HG03439 (cell line): ENCODE measurements around the gene CNTNAP5.

Experiments
- ATAC-seq: cut with Tn5 transposase; IDR thresholded peaks from one replicate; pipeline ENCODE4 v1.9.1; 2021; ENCODE audit warnings: mild to moderate bottlenecking, moderate library complexity; ENCODE audit not compliant: unreplicated experiment

CNTNAP5 gene

DNA sequence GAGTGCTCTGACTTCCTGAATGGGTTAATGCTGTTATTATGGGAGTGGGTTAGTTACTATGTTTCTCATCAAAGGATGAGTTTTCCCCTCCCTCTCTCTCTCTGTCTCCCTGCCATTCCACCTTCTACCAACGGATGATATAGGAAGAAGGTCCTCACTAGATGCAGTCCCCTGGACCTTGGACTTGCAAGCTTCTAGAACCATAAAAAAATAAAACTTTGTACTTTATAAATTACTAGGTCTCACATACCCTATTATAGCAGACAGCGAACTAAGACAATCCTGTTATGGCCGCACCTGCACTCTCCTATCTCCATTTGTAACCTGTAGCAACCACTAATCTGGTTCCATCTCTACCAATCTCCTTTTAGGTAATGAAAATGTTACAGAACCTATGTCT lies 564.9 kb downstream of the CNTNAP5 start:
- no peak for ATAC-seq

DNA sequence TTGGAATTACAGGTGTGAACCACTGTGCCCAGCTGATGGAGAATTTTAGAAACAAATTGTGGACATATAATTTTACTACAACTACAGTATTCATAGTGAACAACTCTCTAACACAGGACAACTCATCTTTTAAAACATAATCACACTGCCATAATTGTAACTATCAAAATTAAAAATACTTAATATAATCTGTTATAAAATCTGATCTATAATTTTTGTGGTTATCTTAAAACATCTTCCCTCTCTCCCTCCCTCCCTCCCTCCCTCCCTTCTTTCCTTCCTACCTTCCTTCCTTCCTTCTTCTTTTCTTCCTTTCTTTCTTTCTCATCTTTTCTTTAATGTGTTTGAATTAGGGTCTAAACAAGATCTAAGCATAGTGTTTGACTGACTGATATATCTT lies 577.7 kb downstream of the CNTNAP5 start:
- ATAC-seq: no peak

DNA sequence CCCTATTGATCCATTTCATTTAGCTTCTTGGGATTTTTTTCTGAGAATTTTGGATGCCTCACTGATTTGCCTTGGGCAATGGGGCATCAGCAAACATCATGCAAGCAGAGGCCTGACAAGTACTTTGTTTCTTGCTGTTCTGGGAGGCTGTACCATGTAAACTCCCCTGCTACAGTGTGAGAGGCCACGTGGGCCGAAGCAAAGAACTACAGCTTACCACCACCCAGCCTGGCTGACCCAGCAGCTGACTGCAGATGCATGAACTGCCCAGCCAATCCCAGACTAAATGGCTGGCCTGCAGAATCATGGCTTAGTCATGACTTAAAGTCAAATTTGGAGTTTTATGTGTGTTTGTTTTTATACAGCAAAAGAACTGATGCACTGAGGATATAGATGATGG lies 579.9 kb downstream of the CNTNAP5 start:
- no peak for ATAC-seq

DNA sequence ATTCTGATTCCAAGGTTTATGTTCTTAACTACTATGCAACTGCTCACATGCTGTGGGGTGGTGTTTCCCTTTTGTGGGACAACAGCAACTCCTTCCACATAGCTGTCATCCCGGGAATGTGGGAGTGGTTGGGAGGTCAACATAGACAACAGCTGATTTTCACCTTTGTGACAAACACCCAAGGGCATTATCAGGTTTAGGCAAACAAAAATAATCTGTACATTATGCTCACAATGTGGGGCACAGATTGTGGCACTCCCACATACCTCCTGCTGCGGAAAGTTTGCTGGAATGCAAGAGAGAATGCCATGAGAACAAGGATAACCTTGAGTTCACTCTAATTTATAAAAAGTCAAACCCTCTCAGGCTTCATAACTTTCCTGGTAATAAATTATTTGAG lies 582.6 kb downstream of the CNTNAP5 start:
- no peak for ATAC-seq

DNA sequence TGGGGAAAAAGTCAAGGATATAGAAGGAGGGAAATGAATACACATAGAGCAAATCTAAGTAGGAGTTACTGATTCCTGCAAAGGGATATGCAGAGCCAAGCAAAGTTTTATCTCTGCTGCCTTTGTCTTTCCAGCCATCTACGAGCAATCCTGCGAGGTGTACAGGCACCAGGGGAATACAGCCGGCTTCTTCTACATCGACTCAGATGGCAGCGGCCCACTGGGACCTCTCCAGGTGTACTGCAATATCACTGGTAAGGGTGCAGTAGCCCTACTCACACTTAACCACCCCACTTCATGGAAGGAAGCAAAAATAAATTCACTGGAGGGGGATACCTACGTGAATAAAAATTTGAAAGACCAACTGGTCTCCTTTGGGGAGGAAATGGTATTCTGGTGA lies 584.6 kb downstream of the CNTNAP5 start:
- no peak for ATAC-seq

DNA sequence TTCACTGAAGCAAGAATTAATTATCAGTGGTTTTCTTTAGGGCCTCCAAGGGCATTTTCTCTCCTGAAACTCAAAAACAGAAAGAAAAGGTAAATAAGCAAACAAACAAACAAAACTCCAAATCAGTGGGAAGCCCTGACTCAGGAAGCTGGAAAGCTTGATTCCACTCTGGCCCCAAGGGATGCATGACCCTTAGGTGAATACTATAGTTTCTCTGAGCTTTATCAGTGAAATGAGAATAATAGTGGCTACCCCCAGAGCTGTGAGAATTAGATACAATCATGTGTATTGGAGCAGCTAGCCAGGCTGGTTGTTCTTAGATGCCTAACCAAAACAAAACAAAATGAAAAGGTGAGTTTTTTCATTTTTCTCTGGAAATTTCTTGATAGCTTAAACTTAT lies 585.1 kb downstream of the CNTNAP5 start:
- ATAC-seq: no peak

DNA sequence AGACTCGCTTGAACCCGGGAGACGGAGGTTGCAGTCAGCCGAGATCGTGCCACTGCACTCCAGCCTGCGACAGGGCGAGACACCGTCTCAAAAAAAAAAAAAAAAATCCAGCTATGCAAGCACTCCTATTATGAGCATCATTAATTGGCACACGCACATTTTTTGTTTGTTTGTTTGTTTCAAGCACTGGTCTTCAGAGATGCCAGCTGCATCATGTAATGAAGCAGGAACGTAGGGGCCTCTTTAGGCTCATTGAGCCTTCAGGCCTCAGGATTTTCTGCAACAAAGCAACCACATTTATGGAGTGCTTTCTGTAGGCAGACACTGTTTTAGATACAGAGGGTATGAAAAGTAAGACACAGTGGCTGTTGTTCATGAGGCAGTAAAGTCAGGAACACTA lies 585.8 kb downstream of the CNTNAP5 start:
- ATAC-seq: no peak

DNA sequence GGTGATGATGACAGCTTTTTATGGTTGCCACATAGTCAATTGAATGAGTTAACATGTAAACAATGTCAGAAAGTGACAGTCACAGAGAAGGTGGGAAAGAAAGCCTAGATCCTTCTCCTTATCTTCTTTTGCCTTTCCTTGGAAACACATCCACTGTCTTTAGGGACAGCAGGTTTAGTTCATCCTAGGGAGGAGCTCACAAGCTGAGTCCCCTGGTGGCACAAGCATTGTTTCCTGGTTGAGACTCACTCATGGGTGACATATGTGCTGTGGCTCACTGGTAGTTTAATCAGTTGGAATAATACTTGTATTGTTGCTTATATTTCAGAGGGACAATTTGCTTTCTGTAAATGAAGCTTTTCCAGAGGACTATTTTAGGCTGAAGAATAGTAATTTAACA lies 598.5 kb downstream of the CNTNAP5 start:
- ATAC-seq: no peak

DNA sequence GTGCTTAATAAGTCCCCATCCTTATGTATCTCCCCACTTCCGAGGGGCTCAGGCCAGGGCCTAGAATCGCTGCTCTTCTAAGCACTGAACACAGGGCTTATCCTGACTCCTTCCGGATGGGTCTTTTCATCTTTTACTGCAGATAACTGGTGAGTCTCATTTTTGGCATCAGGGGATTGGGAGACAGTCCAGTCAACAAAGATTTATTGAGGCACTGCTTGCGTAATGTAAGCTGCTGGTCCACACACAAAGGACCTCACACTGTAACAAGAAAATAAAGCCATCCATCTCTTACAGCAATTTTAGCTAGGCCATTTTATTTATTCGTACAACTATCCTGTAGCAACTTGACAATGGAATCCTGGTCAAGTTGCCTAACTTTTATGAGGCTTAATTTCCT lies 600.5 kb downstream of the CNTNAP5 start:
- ATAC-seq: no peak

DNA sequence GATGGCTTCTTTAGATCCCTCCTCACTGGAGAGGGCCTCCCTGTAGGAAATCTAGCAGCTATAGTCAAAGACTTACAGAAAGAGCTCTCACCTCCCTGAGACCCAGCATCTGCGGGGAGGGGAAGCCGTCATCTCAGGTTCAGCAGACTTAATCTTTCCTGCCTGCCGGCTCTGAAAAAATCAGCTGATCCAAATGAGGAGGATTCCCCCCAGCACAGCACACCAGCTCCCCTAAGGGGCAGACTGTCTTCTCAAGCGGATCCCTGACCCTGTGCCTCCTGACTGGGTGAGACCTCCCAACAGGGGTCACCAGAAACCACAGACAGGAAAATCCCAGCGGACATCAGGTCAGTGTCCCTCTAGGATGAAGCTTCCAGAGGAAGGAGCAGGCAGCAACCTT lies 601.9 kb downstream of the CNTNAP5 start:
- no peak for ATAC-seq

DNA sequence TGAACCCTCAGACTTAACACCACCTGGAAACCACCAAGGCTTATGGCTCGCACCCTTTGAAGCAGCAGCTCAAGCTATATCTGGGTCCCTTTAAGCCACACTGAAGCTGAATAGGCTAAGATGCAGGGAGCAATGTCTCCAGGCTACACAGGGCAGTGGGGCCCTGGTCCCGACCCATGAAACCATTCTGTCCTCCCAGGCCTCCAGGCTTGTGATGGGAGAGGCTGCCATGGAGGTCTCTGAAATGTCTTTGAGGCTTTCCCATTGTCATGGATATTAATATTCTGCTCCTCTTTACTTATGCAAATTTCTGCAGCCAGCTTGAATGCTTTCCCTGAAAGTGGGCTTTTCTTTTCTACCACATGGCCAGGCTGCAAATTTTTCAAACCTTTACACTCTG lies 608.7 kb downstream of the CNTNAP5 start:
- ATAC-seq: no peak

DNA sequence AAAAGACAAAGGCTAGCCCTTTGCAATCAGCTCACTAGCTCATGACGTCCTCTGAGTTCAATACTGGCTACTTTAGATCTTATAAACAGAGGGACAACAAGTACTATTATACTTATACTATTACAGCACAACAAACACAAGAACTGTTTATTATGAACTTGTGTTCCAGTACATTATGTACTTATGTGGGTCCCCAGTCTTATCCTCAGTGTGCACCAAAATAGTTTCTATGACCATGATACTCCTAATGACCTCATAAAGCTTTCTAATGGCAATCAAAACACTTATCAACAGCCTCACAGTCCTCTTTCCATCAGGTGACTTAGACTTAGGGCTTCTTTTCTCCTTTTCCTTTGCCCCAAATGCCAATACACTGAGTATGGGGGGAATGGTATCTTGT lies 614.4 kb downstream of the CNTNAP5 start:
- ATAC-seq: no peak

DNA sequence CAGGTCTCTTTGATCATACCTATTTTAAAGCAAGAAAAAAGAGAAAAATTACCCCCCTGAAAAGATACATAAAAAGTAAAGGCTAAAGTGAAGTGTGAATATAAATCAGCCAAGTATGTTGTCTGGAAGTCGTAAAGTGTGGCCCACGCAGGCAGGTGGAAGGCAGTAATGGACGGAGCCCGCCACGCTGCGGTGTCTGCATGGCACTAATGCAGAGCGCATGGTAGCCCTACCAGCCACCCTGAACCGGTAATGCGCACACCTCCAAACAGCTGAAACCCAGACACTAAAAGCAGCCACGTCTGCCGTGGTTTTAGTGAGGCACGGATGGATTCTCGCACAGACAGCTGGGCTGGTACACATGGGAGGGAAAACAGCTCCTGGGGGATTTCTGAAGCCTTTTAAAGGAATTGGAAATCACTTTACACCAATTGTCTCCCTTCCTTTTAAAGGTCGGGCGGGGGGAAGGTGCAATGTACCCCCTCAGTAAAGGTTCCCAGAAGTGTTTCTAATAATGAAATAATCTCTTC lies 615.2 kb downstream of the CNTNAP5 start:
- no peak for ATAC-seq

DNA sequence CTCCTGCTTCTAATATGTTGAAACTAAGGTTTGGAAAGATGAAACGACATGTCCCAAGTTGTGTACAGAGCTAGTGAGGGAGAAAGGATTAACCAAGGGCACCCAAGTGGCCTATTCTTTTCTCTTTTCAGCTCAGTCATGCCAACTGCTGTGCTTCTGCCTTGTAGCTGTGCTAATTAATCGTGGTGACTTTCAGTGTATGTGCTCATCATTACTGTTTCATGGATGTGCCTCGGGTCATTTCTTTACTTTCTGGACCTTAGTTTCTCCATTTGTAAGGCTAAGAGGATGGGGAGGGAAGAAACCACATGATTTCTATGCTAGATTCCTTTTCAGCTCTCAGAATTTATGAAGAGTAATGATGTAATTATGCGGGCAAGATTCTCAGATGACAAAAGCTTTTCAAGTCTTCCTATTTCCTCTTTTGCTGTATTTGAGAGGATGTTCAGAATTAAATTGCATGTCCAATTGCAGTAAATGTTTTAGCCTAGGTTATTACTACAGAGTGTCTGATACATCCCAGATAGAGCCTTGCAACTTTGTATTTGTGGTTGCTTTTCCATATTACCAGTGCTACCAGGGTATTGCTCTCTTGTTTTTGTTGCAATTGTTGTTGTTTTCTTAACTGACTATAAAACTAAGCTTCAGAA lies 621.2 kb downstream of the CNTNAP5 start:
- ATAC-seq: no peak

DNA sequence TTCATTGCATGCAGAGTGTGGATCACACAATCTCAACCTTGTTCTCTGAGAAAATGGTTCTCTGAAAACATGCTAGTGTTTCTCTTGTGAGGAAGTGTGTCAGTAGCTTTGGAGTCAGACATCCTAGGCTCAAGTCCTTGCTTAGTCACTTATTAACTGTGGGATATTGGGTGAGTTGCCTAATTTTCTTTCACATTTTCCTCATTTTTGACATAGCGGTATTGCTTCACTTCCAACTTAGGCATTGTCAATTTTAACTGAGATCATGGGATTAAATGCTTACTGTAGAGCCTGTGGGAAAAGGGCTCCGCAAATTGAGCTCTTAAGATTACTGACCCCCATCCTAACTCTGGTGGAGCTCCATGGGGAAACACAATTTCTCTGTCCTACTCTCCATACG lies 622.2 kb downstream of the CNTNAP5 start:
- ATAC-seq: no peak

DNA sequence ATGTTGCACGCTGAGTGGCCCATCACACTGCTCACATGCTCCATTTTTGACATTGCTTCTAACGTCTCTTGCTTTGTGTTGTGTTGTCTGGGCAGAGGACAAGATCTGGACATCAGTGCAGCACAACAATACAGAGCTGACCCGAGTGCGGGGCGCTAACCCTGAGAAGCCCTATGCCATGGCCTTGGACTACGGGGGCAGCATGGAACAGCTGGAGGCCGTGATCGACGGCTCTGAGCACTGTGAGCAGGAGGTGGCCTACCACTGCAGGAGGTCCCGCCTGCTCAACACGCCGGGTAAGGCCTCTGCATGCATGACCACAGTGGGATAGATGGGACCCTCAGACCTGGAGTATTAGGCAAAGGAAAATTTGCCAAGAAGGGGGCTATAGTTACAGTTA lies 622.6 kb downstream of the CNTNAP5 start:
- no peak for ATAC-seq

DNA sequence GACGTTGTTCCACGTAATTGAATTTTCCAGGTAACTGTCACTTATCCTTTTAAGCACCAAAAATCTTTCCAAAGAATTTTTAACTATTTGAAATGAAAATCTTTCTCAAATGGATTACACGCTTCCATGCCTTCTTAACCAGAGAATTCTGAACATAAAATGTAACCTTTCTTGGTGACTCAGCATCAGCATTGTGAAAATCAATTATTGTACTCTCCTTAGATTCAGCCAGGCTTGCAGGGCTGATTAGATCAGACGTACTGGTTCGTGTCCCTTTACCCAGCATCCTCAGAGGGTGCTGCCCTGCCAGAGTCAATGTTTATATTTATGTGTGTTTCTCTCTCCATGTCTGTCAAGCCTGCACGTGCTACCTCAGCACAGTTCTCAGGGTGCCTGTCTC lies 623.9 kb downstream of the CNTNAP5 start:
- no peak for ATAC-seq

DNA sequence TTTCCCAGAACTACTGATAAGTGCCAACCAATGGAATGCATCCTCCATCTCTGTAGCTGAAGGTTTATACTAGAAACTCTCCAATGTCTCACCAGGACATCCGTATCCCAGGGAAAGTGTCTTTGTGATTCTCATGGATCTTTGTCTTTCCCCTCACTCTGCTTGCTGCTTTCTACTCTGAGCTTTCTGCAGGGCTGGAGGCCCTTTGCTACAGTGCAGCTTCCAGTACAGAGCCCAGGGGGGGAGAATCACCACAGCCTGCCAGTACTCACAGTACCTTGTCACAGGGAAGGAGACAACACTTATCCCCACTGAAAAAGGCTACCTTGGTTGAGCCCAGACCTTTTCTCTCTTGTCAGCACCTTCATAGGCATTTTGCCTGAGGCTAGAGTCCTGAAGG lies 627.0 kb downstream of the CNTNAP5 start:
- no peak for ATAC-seq

DNA sequence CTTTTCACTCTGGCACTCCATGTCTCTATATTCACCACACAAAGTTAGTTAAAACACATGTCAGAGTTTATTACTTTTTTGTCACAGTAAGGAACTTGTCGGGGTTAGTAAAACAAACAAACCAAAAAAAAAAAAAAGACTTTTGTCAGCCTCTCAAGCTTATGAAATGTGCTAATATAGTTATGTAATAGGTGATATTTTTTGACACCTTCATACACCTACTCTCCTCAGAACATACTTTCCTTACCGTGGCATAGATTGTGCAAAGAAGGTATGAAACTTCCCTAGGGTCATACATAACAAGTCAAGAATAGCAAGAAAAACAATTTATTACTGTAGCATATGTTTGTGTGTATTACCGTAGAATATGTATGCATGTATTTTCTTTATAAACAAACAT lies 633.3 kb downstream of the CNTNAP5 start:
- no peak for ATAC-seq

DNA sequence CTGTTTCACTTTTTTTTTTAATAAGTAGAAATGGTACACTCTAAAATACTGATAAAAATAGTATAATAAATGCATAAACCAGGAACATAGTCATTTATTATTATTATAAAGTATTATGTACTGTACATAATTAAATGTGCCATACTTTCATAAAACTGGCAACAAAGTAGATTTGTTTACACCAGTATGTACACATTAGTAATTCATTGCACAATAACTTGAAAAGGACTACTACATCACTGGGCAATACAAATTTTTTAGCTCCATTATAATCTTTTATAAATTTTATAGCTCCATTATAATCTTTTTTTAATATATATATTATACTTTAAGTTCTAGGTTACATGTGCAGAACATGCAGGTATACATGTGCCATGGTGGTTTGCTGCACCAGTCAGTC lies 636.5 kb downstream of the CNTNAP5 start:
- ATAC-seq: no peak

DNA sequence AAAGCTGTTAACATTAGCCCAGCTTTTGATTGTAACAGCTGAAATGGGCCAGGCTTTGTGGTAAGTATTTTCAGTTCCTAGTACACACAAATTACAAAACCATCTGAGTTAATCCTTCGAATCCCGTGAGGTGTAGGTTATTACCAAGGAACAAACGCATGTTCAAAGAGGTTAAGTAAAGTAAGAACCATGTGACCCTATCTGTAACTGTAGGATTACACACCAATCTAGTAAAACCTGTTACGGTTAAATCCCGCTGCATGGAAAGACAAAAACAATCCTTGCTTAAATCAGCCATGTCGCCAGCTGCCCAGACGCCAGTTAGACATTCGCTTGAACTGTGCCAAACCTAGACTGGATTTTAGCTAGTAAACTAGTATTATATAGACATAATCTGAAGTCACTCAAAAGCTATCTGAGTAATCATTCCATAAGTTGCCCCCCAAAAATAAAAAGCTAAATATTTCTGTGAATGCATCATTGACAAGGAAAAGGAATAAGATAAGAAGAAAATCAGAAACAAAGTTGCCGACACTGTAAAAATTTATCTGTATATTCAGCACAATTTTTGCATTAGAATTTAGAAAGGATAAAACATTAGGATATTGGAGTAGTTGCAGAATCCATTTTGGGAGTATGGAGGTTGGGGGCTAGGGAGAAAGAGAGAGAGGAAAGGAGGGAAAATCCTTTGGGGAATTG lies 638.0 kb downstream of the CNTNAP5 start:
- ATAC-seq: no peak

DNA sequence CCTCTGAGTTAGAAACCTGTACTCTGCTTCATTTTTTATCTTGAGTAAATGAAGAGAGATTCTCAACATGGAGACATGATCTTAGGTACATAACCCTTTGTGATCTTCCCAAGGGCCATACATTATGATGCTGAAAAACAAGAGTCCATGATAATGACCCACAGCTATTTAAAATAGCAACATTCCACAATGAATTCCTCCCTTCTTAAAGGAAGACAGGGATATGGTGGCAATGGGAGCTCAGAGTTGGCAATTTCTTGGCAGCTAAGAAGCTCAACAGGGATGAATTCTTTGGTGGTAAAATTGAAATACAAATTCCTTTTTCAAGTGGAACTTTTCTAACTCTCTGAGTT lies 638.5 kb downstream of the CNTNAP5 start:
- ATAC-seq: no peak

DNA sequence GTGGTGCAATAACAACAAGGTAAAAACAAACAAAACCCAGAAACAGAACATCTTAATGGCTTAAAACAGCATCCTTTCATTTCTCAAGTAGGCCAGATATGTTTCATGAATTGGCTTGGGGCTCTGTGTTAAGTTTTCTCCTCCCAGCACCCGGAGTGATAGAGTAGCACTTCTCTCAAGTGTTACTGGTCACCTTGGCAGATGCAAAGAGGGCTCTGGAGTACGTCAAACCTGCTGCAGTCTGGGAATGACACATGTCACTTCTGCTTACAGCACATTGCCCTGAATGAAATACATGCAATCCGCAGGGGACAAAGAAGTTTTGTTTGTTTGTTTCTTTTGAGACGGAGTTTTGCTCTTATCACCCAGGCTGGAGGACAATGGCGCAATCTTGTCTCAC lies 639.3 kb downstream of the CNTNAP5 start:
- ATAC-seq: no peak
